HL-60 (cell line): Measurements from ENCODE around the gene C1QC.

Experiments used
- DNase-seq, 2 experiments: peaks; one replicate each; pipeline ENCODE4 v3.0.0-alpha.2; 2010 to 2020; ENCODE audit warnings: low read depth in 1 of 2, low spot score in 1 of 2
- H3K27ac ChIP-seq: fragments of 250-450 bp; sonication (Bioruptor Pico); replicated peaks from 2 replicates; pipeline ENCODE4 v1.5.1; 2020; ENCODE audit warnings: mild to moderate bottlenecking, moderate library complexity
- H3K27me3 ChIP-seq: fragments of 250-450 bp; sonication (Bioruptor Pico); 2 replicates; pipeline ENCODE4 v1.5.1; 2021; ENCODE audit warnings: mild to moderate bottlenecking, moderate library complexity; ENCODE audit not compliant: insufficient read depth, poor library complexity, severe bottlenecking
- H3K4me3 ChIP-seq: replicated peaks from 2 replicates; pipeline ENCODE4 v1.5.1; 2011; ENCODE audit warnings: mild to moderate bottlenecking, control low read depth, low read length; ENCODE audit not compliant: insufficient read depth
- GABPA ChIP-seq: IDR thresholded peaks from 2 replicates; pipeline ENCODE4 v1.6.1; 2012; ENCODE audit warnings: low read depth
- POLR2AphosphoS5 ChIP-seq: IDR thresholded peaks from 2 replicates; pipeline ENCODE4 v1.6.1; 2012; ENCODE audit warnings: low read depth
- SPI1 ChIP-seq: IDR thresholded peaks from 2 replicates; pipeline ENCODE4 v1.6.1; 2012; ENCODE audit warnings: low read depth, mild to moderate bottlenecking, borderline replicate concordance
- TF ChIP-seq, protein P1 (sequence below): IDR thresholded peaks from 2 replicates; pipeline ENCODE4 v1.6.1; 2012; ENCODE audit warnings: low read depth; ENCODE audit not compliant: insufficient replicate concordance
- TF ChIP-seq, protein P2 (sequence below): IDR thresholded peaks from one replicate; pipeline ENCODE4 v1.5.1; 2011; ENCODE audit warnings: low read length, control low read depth, inconsistent platforms; ENCODE audit not compliant: insufficient read depth

C1QC gene

DNA sequence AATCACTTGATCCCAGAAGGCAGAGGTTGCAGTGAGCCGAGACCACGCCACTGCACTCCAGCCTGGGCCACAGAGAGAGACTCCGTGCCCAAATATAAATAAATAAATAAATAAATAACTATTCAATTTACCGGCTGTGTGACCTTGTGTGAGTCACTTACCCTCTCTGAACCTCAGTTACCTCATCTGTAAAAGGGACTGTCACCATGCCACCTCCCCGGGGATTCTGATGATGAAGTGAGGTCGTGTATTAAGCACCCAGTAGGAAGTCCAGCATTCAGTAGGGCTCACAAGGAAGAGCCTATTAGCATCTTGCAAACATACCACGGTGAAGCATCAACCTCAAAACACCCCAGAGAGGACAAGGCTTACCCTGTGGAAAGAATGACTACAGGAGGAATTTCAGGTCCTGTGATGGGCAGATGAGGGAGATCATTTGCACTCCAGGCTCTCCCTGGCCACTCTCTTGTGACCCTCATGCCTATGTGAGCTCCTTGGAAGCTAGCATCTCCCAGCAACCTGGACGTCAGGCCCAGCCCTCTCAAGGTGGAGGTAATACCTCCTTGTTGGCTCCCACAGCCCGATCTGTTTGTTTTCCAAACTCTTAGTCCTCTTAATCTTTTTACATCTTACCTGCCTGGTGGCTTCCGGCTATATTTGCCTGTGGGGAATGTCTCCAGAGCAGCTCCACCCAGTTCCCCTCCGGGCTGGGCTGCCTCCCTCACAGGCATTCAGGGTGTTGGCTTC, 14.6 kb upstream of the C1QC start:
- DNase-seq = no peak
- TF ChIP-seq, protein P1, sequence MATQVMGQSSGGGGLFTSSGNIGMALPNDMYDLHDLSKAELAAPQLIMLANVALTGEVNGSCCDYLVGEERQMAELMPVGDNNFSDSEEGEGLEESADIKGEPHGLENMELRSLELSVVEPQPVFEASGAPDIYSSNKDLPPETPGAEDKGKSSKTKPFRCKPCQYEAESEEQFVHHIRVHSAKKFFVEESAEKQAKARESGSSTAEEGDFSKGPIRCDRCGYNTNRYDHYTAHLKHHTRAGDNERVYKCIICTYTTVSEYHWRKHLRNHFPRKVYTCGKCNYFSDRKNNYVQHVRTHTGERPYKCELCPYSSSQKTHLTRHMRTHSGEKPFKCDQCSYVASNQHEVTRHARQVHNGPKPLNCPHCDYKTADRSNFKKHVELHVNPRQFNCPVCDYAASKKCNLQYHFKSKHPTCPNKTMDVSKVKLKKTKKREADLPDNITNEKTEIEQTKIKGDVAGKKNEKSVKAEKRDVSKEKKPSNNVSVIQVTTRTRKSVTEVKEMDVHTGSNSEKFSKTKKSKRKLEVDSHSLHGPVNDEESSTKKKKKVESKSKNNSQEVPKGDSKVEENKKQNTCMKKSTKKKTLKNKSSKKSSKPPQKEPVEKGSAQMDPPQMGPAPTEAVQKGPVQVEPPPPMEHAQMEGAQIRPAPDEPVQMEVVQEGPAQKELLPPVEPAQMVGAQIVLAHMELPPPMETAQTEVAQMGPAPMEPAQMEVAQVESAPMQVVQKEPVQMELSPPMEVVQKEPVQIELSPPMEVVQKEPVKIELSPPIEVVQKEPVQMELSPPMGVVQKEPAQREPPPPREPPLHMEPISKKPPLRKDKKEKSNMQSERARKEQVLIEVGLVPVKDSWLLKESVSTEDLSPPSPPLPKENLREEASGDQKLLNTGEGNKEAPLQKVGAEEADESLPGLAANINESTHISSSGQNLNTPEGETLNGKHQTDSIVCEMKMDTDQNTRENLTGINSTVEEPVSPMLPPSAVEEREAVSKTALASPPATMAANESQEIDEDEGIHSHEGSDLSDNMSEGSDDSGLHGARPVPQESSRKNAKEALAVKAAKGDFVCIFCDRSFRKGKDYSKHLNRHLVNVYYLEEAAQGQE = no peak
- TF ChIP-seq SPI1 (no peak), POLR2AphosphoS5 (no peak), GABPA (no peak)
- TF ChIP-seq, protein P2, sequence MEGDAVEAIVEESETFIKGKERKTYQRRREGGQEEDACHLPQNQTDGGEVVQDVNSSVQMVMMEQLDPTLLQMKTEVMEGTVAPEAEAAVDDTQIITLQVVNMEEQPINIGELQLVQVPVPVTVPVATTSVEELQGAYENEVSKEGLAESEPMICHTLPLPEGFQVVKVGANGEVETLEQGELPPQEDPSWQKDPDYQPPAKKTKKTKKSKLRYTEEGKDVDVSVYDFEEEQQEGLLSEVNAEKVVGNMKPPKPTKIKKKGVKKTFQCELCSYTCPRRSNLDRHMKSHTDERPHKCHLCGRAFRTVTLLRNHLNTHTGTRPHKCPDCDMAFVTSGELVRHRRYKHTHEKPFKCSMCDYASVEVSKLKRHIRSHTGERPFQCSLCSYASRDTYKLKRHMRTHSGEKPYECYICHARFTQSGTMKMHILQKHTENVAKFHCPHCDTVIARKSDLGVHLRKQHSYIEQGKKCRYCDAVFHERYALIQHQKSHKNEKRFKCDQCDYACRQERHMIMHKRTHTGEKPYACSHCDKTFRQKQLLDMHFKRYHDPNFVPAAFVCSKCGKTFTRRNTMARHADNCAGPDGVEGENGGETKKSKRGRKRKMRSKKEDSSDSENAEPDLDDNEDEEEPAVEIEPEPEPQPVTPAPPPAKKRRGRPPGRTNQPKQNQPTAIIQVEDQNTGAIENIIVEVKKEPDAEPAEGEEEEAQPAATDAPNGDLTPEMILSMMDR = no peak
- Histone ChIP-seq H3K4me3 (no peak overlapping the region), H3K27ac (no peak overlapping the region), H3K27me3 (peaks cover 9% of the 10 kb centered on the region)

- no peak overlapping the region for H3K4me3 ChIP-seq
- DNase-seq = no peak
- TF ChIP-seq GABPA = no peak
- TF ChIP-seq, protein P2 = no peak
- no peak for TF ChIP-seq SPI1
- TF ChIP-seq POLR2AphosphoS5 = no peak
- TF ChIP-seq, protein P1 = no peak
- H3K27ac ChIP-seq = no peak overlapping the region
- peaks cover 9% of the 10 kb centered on the region for H3K27me3 ChIP-seq
Observed at GRCh38 chr1:22629886-22630285, 13.5 kb upstream of the C1QC start.

DNA sequence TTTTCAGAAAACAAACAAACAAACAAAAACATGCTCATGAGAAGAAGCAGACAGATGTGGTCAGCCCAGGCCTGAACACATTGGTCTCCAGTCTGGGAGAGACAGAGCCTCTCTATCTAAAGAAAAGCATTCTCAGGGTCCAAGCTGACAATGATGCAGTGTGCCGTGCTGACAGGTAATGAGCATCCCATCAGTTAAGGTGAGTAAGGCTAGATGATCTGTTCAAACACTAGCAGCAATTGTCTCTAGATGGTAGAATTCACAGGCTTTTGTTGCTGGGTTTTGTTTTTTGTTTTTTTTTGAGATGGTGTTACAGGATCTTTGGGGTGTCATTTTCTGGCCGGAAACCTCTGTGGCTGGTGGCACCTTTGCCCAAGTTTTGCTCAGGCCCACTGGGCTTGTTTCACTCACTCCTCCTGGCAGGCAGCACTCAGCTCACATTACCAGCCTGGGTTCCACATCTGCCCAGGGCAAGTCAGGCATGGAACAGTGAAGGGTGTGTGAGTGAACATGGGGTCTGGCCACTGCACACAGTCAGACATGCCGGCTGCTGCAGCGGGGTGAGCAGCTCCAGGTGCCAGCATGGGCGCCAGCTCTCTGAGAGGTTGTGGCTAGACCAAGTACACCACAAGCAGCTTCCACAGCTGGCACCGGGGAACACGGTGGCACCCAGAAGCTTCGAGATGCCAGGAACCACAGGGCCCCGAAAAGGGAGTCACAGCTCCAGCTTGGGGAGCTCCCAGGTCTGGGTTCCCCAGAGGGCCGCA, 9.6 kb upstream of the C1QC start:
- no peak for DNase-seq
- H3K4me3 ChIP-seq = no peak overlapping the region
- H3K27me3 ChIP-seq = peaks cover 7% of the 10 kb centered on the region
- no peak for TF ChIP-seq SPI1
- TF ChIP-seq GABPA = no peak
- TF ChIP-seq, protein P2 = no peak
- TF ChIP-seq POLR2AphosphoS5 = no peak
- TF ChIP-seq, protein P1 = no peak
- no peak overlapping the region for H3K27ac ChIP-seq
